HepG2 (cell line): Measurements from ENCODE around the gene RIPOR1. TPM values are rescaled to one million over a fixed set of nuclear protein-coding genes. Genes with fewer than 3 reads are reported as not detected.

Source experiments
- BCLAF1 ChIP-seq: fragments of 450-650 bp; IDR thresholded peaks from 2 replicates; pipeline ENCODE4 v1.6.1; 2017; ENCODE audit warnings: mild to moderate bottlenecking
- CREB1 ChIP-seq, 2 experiments: fragments of 450-650 bp in 1 of 2; IDR thresholded peaks; 2 replicates each; pipeline ENCODE4 v1.6.1; 2016 to 2017; ENCODE audit warnings: control low read depth in 1 of 2, mild to moderate bottlenecking in 1 of 2, missing compliant biosample characterization in 1 of 2, missing genetic modification characterization in 1 of 2
- CREM ChIP-seq, 2 experiments: sonication (generic) in 1 of 2; formaldehyde crosslinking in 1 of 2; IDR thresholded peaks; 2 replicates each; pipeline versions ENCODE4 v1.4.0 to v1.6.1; 2016 to 2020; ENCODE audit warnings: antibody characterized with exemption in 1 of 2, mild to moderate bottlenecking in 1 of 2, missing genetic modification reagents in 1 of 2
- ETS1 ChIP-seq: sonication (generic); formaldehyde crosslinking; IDR thresholded peaks from 2 replicates; pipeline ENCODE4 v1.4.0; 2020; ENCODE audit warnings: missing genetic modification reagents
- FOXC1 ChIP-seq: sonication (generic); formaldehyde crosslinking; IDR thresholded peaks from 2 replicates; pipeline ENCODE4 v1.8.0; 2022; ENCODE audit warnings: mild to moderate bottlenecking, missing genetic modification reagents, borderline replicate concordance
- GLMP ChIP-seq: sonication (generic); formaldehyde crosslinking; IDR thresholded peaks from 2 replicates; pipeline ENCODE4 v1.9.0; 2021; ENCODE audit warnings: missing genetic modification reagents, mild to moderate bottlenecking, borderline replicate concordance
- POLR2AphosphoS2 ChIP-seq: IDR thresholded peaks from 2 replicates; pipeline ENCODE4 v1.6.1; 2011; ENCODE audit warnings: low read depth, low read length, improper control_type of control experiment
- SMAD9 ChIP-seq: sonication (generic); formaldehyde crosslinking; IDR thresholded peaks from 2 replicates; pipeline ENCODE4 v1.5.1; 2020; ENCODE audit warnings: mild to moderate bottlenecking, missing genetic modification reagents
- SNAI1 ChIP-seq: sonication (generic); formaldehyde crosslinking; IDR thresholded peaks from 2 replicates; pipeline ENCODE4 v1.5.0; 2020; ENCODE audit warnings: mild to moderate bottlenecking, missing genetic modification reagents, borderline replicate concordance
- ZBTB25 ChIP-seq: IDR thresholded peaks from 2 replicates; pipeline ENCODE4 v1.6.1; 2018; ENCODE audit warnings: missing genetic modification reagents
- ZBTB7A ChIP-seq: sonication (generic); formaldehyde crosslinking; IDR thresholded peaks from 2 replicates; pipeline ENCODE4 v1.8.0; 2022; ENCODE audit warnings: mild to moderate bottlenecking, missing genetic modification reagents
- ZNF142 ChIP-seq: sonication (generic); formaldehyde crosslinking; IDR thresholded peaks from 2 replicates; pipeline ENCODE4 v1.4.0; 2020; ENCODE audit warnings: missing genetic modification reagents
- ZNF207 ChIP-seq: fragments of 450-650 bp; IDR thresholded peaks from 2 replicates; pipeline ENCODE4 v1.6.1; 2016; ENCODE audit warnings: antibody characterized with exemption, borderline replicate concordance
- polyA plus RNA-seq, 8 experiments: library from polyadenylated mRNA; depleted of rRNA in 3 of 8; stranded (reverse) in 7 of 8; unstranded in 1 of 8; fragments of >200 nt; fragmentation: Illumina TruSeq in 4 of 8; extraction: Trizol in 4 of 8; gene quantifications; 2 replicates each; pipeline versions ENCODE4 v1.2.1 to v1.2.3, GENCODE V29; 2011 to 2016; ENCODE audit warnings: low read depth in 4 of 8, missing spikeins in 1 of 8, mixed read lengths in 1 of 8; ENCODE audit not compliant: insufficient read depth in 1 of 8
- total RNA-seq, 5 experiments: library from RNA; depleted of rRNA; stranded (reverse); fragments of >200 nt; fragmentation: Illumina TruSeq; extraction: Trizol; gene quantifications; 2 replicates each; pipeline ENCODE4 v1.2.3, GENCODE V29; 2016; ENCODE audit warnings: low read depth in 1 of 5

Gene RIPOR1
- total and polyA plus RNA-seq, 2 of the 13 experiments (the other 11 are each of a cell fraction or from before 2014, with no cell fraction given), result 4.6 to 8.1 TPM

GRCh38 chr16:67530013-67530939 is 1.6 kb downstream of the RIPOR1 start (continued):
- TF ChIP-seq CREM (IDR thresholded peaks at IDR 0.05), result 0 out of 2 replicates have a peak, but pooled peaks have one; percentile 16
- no peak for TF ChIP-seq CREM (CRISPR knock-in tag; IDR thresholded peaks at IDR 0.05)
- TF ChIP-seq ZBTB25, result no peak
- TF ChIP-seq BCLAF1, result no peak
- TF ChIP-seq SMAD9 (CRISPR knock-in tag), result no peak
- no peak for TF ChIP-seq FOXC1 (CRISPR knock-in tag)
- no peak for TF ChIP-seq ZNF207
- TF ChIP-seq ZBTB7A (CRISPR knock-in tag), result no peak
- no peak for TF ChIP-seq POLR2AphosphoS2
- peak; percentile 81 for TF ChIP-seq CREB1 (IDR thresholded peaks at IDR 0.05)
- TF ChIP-seq CREB1 (CRISPR knock-in tag; IDR thresholded peaks at IDR 0.05), result no peak
- no peak for TF ChIP-seq GLMP (CRISPR knock-in tag)
- TF ChIP-seq SNAI1 (CRISPR knock-in tag), result 0 out of 2 replicates have a peak, but pooled peaks have one; percentile 71
- no peak for TF ChIP-seq ZNF142 (CRISPR knock-in tag)
- TF ChIP-seq ETS1 (CRISPR knock-in tag), result no peak
